ENCODE data around the gene ZNF641.

Gene ZNF641

GRCh38 chr12:48350249-48351021 lies at the start of gene ZNF641:
Gene ZNF641, minus strand, starts transcription at chr12:48350919. Its CDS starts 2,829 bp downstream, at chr12:48348090.
- DNase-seq (ENCODE audit: low read depth), result no peak

DNA sequence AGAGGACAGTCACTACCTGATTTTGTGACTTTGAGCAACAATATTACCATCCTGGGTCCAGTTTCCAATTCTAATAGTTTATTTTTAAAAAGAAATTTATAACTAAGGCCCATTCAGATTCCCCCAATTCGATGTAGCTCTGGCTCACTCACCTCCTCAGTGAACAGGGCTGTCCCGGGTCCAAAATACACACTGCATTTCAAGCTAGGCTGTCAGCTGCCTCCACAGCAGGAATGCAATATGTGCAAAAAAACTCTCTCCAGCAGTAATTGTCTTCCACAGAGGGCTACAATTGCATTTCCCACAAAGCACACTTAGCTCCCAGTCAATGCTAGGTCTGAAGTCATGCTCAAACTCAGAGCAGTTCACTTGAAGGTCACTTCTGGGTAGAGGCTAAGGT lies 39.3 kb upstream of the ZNF641 start:
- DNase-seq (ENCODE audit: low read depth), result no peak

- no peak for DNase-seq (ENCODE audit: low read depth)
Observed at GRCh38 chr12:48389409-48389808, 38.7 kb upstream of the ZNF641 start.

- no peak for DNase-seq (ENCODE audit: low read depth)
Observed at GRCh38 chr12:48388938-48389337, 38.2 kb upstream of the ZNF641 start.

DNA sequence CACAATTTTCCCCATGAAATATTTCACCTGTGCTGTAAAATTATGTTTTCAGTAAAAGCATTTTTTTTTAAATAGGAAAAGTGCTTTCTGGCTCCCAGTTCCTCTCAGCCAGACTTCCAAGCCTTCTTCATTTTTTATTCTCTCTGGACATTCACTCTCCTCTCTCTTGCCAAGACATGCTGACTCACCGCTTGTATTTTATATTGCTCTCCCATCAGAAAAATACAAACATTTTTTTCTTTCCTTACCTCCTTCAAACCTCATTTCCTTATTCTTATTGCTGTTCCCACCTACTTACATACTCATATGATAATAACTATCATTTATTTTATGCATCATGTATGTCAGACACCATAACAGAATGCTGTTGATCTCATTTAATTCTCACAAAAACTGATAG lies 37.7 kb upstream of the ZNF641 start:
- no peak for DNase-seq (ENCODE audit: low read depth)

GRCh38 chr12:48380596-48380995 lies 29.9 kb upstream of the ZNF641 start:
- DNase-seq (ENCODE audit: low read depth), result no peak

DNA sequence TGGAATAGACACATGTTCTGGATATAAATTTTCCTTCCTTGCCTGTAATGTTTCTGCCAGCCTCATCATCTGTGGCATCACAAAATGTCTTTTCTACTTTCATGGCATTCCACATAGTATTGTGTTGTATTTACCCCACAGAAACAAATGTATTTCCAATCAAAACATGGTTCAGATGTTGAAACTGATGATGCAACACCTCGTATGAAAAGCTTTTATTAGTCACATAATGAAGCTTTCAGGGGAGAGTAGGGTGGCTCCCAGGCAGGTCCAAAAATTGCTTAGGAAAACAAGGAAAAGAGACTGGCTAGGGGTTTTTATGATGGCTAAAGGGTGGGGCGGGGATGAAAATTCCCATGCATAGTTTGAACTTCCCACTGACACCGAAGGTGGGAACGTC lies 29.1 kb upstream of the ZNF641 start:
- no peak for DNase-seq (ENCODE audit: low read depth)

GRCh38 chr12:48377646-48378045 lies 26.9 kb upstream of the ZNF641 start:
- no peak for DNase-seq (ENCODE audit: low read depth)

DNA sequence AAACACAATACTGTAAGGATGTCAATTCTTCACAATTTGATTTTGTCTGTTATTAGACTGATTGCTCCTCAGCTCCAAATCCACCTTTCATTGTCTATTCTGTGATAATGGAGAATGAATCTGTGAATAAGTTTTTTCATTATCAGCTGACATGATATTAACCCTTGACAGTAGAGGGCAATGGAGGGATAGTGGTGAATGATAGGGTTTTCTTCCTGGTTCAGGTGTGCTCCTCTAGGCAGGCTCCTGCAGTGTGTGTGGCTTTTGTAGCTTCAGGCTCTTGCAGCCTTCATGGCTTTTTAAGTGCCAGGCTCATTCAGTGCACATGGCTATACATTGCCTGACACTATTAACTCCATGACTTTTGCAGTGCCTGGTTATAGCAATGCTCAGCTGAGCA lies 23.4 kb upstream of the ZNF641 start:
- no peak for DNase-seq (ENCODE audit: low read depth)

GRCh38 chr12:48366131-48366530 lies 15.4 kb upstream of the ZNF641 start:
- DNase-seq (ENCODE audit: low read depth), result no peak

DNA sequence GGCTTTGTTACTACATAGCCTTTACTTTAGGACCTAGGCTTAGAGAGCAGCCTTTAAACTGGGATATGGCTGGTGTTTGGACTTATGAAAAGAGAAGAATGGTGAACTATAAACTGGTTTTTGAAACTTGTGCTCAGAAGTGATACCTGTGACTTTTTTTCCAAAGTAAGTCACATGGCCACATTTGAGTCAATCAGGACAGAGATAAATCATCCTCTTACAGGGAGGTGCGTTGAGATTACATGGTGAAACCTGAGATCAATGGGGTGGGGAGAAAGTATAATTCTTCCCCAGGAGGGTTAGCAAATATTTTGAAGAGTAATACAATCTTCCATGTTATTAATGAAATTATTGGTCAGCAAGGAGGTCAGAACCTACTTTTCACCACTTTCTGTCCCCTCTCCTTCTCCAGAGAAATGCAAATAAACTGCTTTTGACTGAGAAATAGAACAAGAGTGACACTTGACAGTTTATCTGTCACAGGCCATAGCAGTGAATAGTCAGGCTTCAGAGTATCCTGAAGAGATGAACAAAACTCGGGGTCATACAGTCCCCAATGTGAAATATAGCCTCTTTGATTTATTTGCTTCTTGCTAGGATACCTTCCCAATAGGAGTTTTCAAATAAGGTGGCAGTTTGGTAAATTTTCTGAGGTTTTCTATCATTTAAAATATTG lies 11.1 kb upstream of the ZNF641 start:
- DNase-seq (ENCODE audit: low read depth), result no peak

DNA sequence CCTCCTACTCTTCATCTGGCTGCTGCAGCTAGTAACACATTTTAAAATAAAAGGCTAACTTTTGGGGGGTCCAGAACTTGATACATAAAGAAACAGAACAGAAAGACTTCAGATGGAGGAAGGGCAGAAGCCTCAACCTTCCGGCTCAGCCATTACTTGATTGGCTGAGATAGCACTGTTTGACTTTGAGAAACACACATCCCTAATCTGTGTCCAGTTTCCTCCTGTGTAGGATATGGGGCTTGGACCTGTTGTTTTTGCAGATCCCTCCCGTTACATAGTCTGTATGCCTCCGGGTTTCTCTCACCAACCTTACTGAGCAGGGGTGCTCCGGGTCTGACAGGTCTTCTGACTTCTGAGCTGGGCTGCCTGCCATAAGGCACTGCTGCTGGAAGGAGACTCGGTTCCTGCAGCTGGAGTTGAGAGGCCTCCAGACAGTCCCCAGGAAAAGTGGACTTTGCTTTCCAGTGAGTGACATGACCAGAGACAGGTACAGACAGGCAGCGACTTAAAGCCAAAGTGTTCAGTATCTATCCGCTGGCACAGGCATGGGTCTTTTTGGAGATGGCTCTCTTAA lies 8.3 kb upstream of the ZNF641 start:
- DNase-seq (ENCODE audit: low read depth), result no peak

DNA sequence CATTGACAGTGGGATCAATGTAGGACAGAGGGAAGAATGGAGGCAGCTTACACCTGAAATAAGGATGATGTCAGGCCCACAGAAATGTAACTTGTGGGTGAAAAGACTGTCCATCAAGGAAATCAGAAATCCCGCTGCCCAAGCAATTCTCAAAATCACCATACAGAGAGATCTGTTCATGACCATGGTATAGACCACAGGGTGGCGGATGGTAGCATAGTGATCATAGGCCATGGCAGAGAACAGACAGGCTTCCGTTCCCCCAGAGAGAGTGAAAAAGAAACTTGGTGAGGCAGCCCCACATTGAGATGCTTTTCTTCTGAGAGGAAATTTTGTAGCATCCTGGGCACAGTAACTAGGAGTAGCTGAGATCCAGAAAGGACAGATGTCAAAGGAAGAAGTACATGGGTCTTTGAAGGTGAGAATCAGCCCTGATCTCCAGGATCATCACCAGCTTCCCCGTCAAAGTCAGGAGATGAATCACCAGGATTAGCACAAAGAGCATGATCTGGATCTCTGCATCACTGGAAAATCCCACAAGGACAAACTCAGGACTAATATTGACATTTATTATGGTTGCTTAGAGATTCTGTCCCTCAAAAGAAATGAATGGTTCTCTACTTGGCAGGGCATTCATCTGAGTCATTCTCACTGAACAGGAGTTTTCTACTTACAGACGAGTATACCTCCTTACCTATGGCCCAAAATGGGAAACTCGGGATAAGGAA lies 5.5 kb upstream of the ZNF641 start:
- DNase-seq (ENCODE audit: low read depth), result no peak

- DNase-seq (ENCODE audit: low read depth), result no peak
Observed at GRCh38 chr12:48352157-48352760, 1.5 kb upstream of the ZNF641 start.

DNA sequence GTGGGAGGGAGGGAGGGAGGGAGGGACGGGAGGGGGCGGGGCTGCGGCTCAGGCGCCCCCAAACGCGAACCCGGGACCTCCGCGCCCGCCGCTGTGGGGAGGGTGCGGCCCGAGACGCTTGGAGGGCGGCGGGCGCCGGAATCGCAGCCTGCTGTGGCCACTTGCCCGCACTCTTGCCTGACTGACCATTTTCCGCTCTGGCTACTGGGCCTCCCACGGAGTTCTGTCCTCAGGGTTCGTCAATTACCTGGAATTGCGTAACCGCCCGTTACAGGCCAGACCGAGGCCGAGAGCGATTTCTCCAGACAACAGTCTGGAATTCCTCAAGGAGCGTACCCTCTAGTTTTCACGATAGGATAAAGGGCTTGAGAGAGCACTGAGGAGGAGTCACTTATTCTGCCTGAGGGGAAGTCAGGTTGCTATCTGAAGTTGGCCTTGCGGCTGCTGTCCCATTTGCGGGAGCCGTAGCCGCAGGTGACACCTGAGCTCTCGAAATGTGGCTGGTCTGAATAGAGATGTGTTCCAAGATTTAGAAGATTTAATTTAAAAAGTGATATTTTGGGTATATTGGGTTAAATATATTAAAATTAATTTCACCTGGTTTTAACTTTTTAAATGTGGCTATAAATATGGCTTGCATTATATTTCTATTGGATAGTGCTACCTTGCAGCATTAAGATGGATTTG lies 446 bp upstream of the ZNF641 start:
- peak; percentile 20 for DNase-seq (ENCODE audit: low read depth)

DNA sequence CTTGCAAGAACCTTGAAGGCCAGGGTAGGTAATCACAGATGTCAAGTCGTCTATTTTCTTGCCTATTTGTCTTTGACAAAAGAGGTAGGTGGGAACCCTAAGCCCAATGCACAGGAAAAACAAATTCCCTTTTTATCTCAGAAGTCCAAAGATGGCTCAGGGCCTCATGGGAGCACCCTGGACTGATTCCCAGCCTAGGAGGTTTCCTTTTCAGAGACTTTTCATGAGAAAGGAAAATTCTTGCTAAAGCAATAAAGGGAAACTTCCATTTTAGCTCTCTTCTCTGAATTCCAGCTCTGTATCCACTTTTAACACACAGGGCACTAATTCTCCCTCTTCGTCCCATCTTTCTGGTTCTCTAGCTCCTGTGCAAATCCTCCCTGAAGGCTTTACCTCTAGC lies 1.2 kb downstream of the ZNF641 start:
- DNase-seq (ENCODE audit: low read depth), result no peak

- DNase-seq (ENCODE audit: low read depth), result no peak
Observed at GRCh38 chr12:48342980-48343379, 7.7 kb downstream of the ZNF641 start.

- DNase-seq (ENCODE audit: low read depth), result no peak
Observed at GRCh38 chr12:48340943-48341342, 9.8 kb downstream of the ZNF641 start.

GRCh38 chr12:48339442-48340117 lies 11.1 kb downstream of the ZNF641 start:
- DNase-seq (ENCODE audit: low read depth), result no peak

DNA sequence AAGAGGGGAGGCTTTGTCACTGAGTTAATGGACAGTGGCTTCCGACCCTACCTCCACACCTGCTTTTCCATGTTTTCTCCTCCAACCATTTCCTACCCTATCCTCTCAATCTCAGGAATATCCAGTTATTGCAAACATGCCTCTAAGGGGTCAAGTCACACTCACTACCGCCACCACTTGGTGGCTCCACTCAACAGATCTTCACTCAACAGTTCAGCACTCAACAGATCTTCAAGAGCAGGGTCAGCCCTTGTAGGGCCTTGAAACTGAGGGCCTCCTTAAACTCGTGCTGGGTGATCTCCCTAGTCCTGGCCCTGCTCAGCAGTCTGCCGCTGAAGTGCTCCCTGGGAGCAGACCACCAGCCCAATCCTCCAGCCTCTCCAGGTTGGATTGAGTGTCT lies 14.2 kb downstream of the ZNF641 start:
- no peak for DNase-seq (ENCODE audit: low read depth)

- no peak for DNase-seq (ENCODE audit: low read depth)
Observed at GRCh38 chr12:48336061-48336460, 14.7 kb downstream of the ZNF641 start.
